Measurements from ENCODE around the gene APPL2.

Gene APPL2

GRCh38 chr12:105273601-105274000 is 37.6 kb upstream of the APPL2 start:
- DNase-seq = no peak
- H3K4me3 ChIP-seq (ENCODE audit: insufficient read depth, low read depth, low read length, poor library complexity, severe bottlenecking) = no peak overlapping the region
- no peak overlapping the region for H3K27ac ChIP-seq (ENCODE audit: insufficient read depth, low read length, poor library complexity, severe bottlenecking)
- H3K4me1 ChIP-seq (ENCODE audit: control insufficient read depth, insufficient read depth, low read length, poor library complexity, severe bottlenecking) = no peaks in the 10 kb centered on the region
- no peaks in the 10 kb centered on the region for H3K9me3 ChIP-seq (ENCODE audit: control insufficient read depth, low read length)
- H3K36me3 ChIP-seq (ENCODE audit: control insufficient read depth, insufficient read depth, low read length) = no peaks in the 10 kb centered on the region
- H3K27me3 ChIP-seq (replicated peaks; ENCODE audit: control insufficient read depth, insufficient read depth, low read length, poor library complexity, severe bottlenecking) = no peaks in the 10 kb centered on the region

DNA sequence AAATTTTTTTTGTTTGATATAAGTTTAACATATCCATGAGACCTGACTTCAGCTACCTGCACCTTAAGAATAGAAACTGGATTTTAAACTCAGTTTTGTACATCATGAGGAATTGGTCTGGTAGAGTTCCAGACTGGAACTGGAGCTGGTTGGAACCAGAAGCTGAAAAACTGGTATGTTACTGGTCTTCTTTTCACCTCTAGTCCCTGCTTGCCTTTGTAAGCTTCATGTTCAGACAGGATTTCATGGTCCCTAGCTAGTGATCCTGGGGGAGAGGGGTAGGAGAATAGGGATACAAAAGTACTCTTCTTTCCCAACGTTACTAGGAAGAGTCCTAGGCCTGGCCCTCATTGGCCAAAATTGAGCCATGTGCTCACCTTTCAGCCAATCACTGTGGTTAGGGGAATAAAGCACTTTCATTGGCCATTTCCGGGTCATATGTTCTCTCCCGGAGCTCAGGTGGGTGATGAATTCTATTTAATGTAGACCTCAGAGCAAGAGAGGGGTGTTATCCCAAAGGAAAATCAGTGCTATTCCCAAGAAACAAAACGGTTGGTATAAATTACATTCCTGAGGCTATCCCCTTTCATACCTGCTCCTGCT is 36.9 kb upstream of the APPL2 start:
- no peaks in the 10 kb centered on the region for H3K27me3 ChIP-seq (replicated peaks; ENCODE audit: control insufficient read depth, insufficient read depth, low read length, poor library complexity, severe bottlenecking)
- DNase-seq = no peak
- H3K4me1 ChIP-seq (ENCODE audit: control insufficient read depth, insufficient read depth, low read length, poor library complexity, severe bottlenecking) = no peaks in the 10 kb centered on the region
- H3K36me3 ChIP-seq (ENCODE audit: control insufficient read depth, insufficient read depth, low read length) = no peaks in the 10 kb centered on the region
- no peak overlapping the region for H3K27ac ChIP-seq (ENCODE audit: insufficient read depth, low read length, poor library complexity, severe bottlenecking)
- H3K4me3 ChIP-seq (ENCODE audit: insufficient read depth, low read depth, low read length, poor library complexity, severe bottlenecking) = no peak overlapping the region
- H3K9me3 ChIP-seq (ENCODE audit: control insufficient read depth, low read length) = no peaks in the 10 kb centered on the region

GRCh38 chr12:105272152-105272551 is 36.2 kb upstream of the APPL2 start:
- Histone ChIP-seq H3K4me1 (ENCODE audit: control insufficient read depth, insufficient read depth, low read length, poor library complexity, severe bottlenecking) (no peaks in the 10 kb centered on the region), H3K4me3 (ENCODE audit: insufficient read depth, low read depth, low read length, poor library complexity, severe bottlenecking) (no peak overlapping the region)
- DNase-seq = no peak

GRCh38 chr12:105271364-105271763 is 35.4 kb upstream of the APPL2 start:
- no peaks in the 10 kb centered on the region for H3K27me3 ChIP-seq (replicated peaks; ENCODE audit: control insufficient read depth, insufficient read depth, low read length, poor library complexity, severe bottlenecking)
- H3K9me3 ChIP-seq (ENCODE audit: control insufficient read depth, low read length) = no peaks in the 10 kb centered on the region
- no peak overlapping the region for H3K4me3 ChIP-seq (ENCODE audit: insufficient read depth, low read depth, low read length, poor library complexity, severe bottlenecking)
- no peak for DNase-seq
- no peak overlapping the region for H3K27ac ChIP-seq (ENCODE audit: insufficient read depth, low read length, poor library complexity, severe bottlenecking)
- H3K36me3 ChIP-seq (ENCODE audit: control insufficient read depth, insufficient read depth, low read length) = no peaks in the 10 kb centered on the region
- H3K4me1 ChIP-seq (ENCODE audit: control insufficient read depth, insufficient read depth, low read length, poor library complexity, severe bottlenecking) = no peaks in the 10 kb centered on the region

More at GRCh38 chr12:105272152-105272551, 36.2 kb upstream of the APPL2 start:
- Histone ChIP-seq H3K27me3 (replicated peaks; ENCODE audit: control insufficient read depth, insufficient read depth, low read length, poor library complexity, severe bottlenecking) (no peaks in the 10 kb centered on the region), H3K27ac (ENCODE audit: insufficient read depth, low read length, poor library complexity, severe bottlenecking) (no peak overlapping the region), H3K9me3 (ENCODE audit: control insufficient read depth, low read length) (no peaks in the 10 kb centered on the region), H3K36me3 (ENCODE audit: control insufficient read depth, insufficient read depth, low read length) (no peaks in the 10 kb centered on the region)

- Histone ChIP-seq H3K9me3 (ENCODE audit: control insufficient read depth, low read length) (no peaks in the 10 kb centered on the region), H3K4me1 (ENCODE audit: control insufficient read depth, insufficient read depth, low read length, poor library complexity, severe bottlenecking) (no peaks in the 10 kb centered on the region), H3K27ac (ENCODE audit: insufficient read depth, low read length, poor library complexity, severe bottlenecking) (no peak overlapping the region), H3K4me3 (ENCODE audit: insufficient read depth, low read depth, low read length, poor library complexity, severe bottlenecking) (no peak overlapping the region), H3K27me3 (replicated peaks; ENCODE audit: control insufficient read depth, insufficient read depth, low read length, poor library complexity, severe bottlenecking) (no peaks in the 10 kb centered on the region), H3K36me3 (ENCODE audit: control insufficient read depth, insufficient read depth, low read length) (no peaks in the 10 kb centered on the region)
- DNase-seq = no peak
Measured at GRCh38 chr12:105270671-105271255, 34.8 kb upstream of the APPL2 start.

DNA sequence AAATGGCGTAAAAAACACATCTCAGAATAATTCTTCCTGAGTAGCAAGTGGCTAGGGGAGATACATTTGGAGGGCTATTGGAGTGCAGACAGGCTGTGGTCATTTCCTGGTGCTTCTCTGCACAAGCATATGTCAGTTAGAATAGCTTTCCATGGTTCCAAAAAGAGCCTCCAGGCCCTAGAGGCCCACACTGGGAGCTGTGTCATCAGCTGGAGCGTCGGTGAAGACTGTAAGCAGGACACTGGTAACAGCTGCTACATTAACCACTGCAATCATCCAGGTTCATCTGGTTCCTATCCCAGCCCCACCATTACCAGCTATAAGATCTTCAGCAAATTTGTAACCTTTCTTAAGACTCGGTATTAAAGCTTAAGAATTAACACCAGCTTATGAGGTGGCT is 31.7 kb upstream of the APPL2 start:
- Histone ChIP-seq H3K4me3 (ENCODE audit: insufficient read depth, low read depth, low read length, poor library complexity, severe bottlenecking) (no peak overlapping the region), H3K9me3 (ENCODE audit: control insufficient read depth, low read length) (no peaks in the 10 kb centered on the region), H3K27ac (ENCODE audit: insufficient read depth, low read length, poor library complexity, severe bottlenecking) (no peak overlapping the region), H3K4me1 (ENCODE audit: control insufficient read depth, insufficient read depth, low read length, poor library complexity, severe bottlenecking) (no peaks in the 10 kb centered on the region), H3K36me3 (ENCODE audit: control insufficient read depth, insufficient read depth, low read length) (no peaks in the 10 kb centered on the region), H3K27me3 (replicated peaks; ENCODE audit: control insufficient read depth, insufficient read depth, low read length, poor library complexity, severe bottlenecking) (no peaks in the 10 kb centered on the region)
- DNase-seq = no peak

- H3K4me1 ChIP-seq (ENCODE audit: control insufficient read depth, insufficient read depth, low read length, poor library complexity, severe bottlenecking) = no peaks in the 10 kb centered on the region
- H3K4me3 ChIP-seq (ENCODE audit: insufficient read depth, low read depth, low read length, poor library complexity, severe bottlenecking) = no peak overlapping the region
- no peaks in the 10 kb centered on the region for H3K9me3 ChIP-seq (ENCODE audit: control insufficient read depth, low read length)
- H3K27ac ChIP-seq (ENCODE audit: insufficient read depth, low read length, poor library complexity, severe bottlenecking) = no peak overlapping the region
- no peak for DNase-seq
- H3K36me3 ChIP-seq (ENCODE audit: control insufficient read depth, insufficient read depth, low read length) = no peaks in the 10 kb centered on the region
- H3K27me3 ChIP-seq (replicated peaks; ENCODE audit: control insufficient read depth, insufficient read depth, low read length, poor library complexity, severe bottlenecking) = no peaks in the 10 kb centered on the region
Measured at GRCh38 chr12:105264771-105265170, 28.8 kb upstream of the APPL2 start.

- Histone ChIP-seq H3K9me3 (ENCODE audit: control insufficient read depth, low read length) (no peaks in the 10 kb centered on the region), H3K36me3 (ENCODE audit: control insufficient read depth, insufficient read depth, low read length) (no peaks in the 10 kb centered on the region), H3K4me3 (ENCODE audit: insufficient read depth, low read depth, low read length, poor library complexity, severe bottlenecking) (no peak overlapping the region), H3K27me3 (replicated peaks; ENCODE audit: control insufficient read depth, insufficient read depth, low read length, poor library complexity, severe bottlenecking) (no peaks in the 10 kb centered on the region), H3K27ac (ENCODE audit: insufficient read depth, low read length, poor library complexity, severe bottlenecking) (no peak overlapping the region), H3K4me1 (ENCODE audit: control insufficient read depth, insufficient read depth, low read length, poor library complexity, severe bottlenecking) (no peaks in the 10 kb centered on the region)
- no peak for DNase-seq
Measured at GRCh38 chr12:105262461-105263184, 26.6 kb upstream of the APPL2 start.

GRCh38 chr12:105261010-105261409 is 25.0 kb upstream of the APPL2 start:
- Histone ChIP-seq H3K4me3 (ENCODE audit: insufficient read depth, low read depth, low read length, poor library complexity, severe bottlenecking) (no peak overlapping the region), H3K36me3 (ENCODE audit: control insufficient read depth, insufficient read depth, low read length) (no peaks in the 10 kb centered on the region), H3K4me1 (ENCODE audit: control insufficient read depth, insufficient read depth, low read length, poor library complexity, severe bottlenecking) (no peaks in the 10 kb centered on the region), H3K27ac (ENCODE audit: insufficient read depth, low read length, poor library complexity, severe bottlenecking) (no peak overlapping the region), H3K9me3 (ENCODE audit: control insufficient read depth, low read length) (no peaks in the 10 kb centered on the region), H3K27me3 (replicated peaks; ENCODE audit: control insufficient read depth, insufficient read depth, low read length, poor library complexity, severe bottlenecking) (no peaks in the 10 kb centered on the region)
- DNase-seq = no peak

GRCh38 chr12:105259226-105259625 is 23.3 kb upstream of the APPL2 start:
- Histone ChIP-seq H3K27ac (ENCODE audit: insufficient read depth, low read length, poor library complexity, severe bottlenecking) (no peak overlapping the region), H3K4me1 (ENCODE audit: control insufficient read depth, insufficient read depth, low read length, poor library complexity, severe bottlenecking) (no peaks in the 10 kb centered on the region), H3K4me3 (ENCODE audit: insufficient read depth, low read depth, low read length, poor library complexity, severe bottlenecking) (no peak overlapping the region), H3K9me3 (ENCODE audit: control insufficient read depth, low read length) (no peaks in the 10 kb centered on the region), H3K36me3 (ENCODE audit: control insufficient read depth, insufficient read depth, low read length) (no peaks in the 10 kb centered on the region), H3K27me3 (replicated peaks; ENCODE audit: control insufficient read depth, insufficient read depth, low read length, poor library complexity, severe bottlenecking) (no peaks in the 10 kb centered on the region)
- no peak for DNase-seq

Measured in effector memory CD4-positive, alpha-beta T cell (primary cell).